ENCODE results near the gene MLF2. TPM values are rescaled to one million over a fixed set of nuclear protein-coding genes. Genes with fewer than 3 reads are reported as not detected.

Gene MLF2
- 287 and 345 TPM in 2 replicates for polyA plus RNA-seq (2011; rRNA removed)
- polyA minus RNA-seq (2011; rRNA and poly(A)+ RNA removed) = 107 and 132 TPM in 2 replicates

DNA sequence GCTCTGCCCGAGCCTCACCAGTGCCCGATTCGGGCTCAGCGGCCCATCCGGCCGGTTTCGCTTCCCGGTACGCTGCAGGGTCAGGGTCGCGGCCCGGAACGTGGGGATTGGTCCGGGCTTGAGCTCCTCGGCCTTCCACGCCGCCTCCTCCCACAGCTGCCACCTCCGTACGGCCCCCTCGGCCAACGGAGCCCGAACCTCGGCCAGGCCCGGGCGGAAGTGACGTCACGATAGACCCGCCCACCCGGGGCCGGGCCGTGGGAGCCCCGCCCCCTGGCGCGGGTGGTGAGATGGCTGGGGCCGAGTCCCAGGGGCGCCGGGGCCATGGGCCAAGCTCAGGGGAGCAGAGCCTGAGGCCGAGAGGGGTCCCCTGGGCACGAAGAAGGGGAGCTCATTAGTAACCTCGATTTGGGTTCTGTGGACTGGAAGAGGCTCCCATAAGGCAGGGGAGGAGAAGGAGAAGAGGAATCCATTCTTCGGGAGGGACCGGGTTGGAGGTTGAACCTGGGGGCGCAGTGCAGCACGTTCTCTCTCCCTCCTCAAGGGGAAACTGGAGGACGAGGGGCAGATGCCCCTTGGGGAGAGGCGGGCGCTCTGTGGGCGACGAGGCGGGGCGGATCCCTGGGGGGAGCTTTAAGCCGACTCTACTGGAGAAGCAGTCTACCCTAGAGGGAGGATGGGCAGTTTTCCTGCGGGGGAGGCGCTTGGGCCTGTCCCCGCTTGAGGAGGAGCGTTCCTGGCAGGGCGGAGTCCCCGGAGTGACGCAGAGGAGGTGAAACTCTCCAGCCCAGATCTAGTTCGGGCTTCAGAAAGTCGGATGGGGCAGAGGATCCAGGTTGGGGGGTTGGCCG is at the start of gene MLF2:
MLF2 (minus strand) TSS at position 221 of the 851 bp plus-strand sequence. CDS start 807 bp downstream, outside the sequence.
- CTCF ChIA-PET = interaction anchor here (0.6 to 13.4 kb wide), 31 partner anchors 9 to 264 kb away, joined by 3 to 222 read pairs (median 7); partner anchors contain the start of genes CD4, CDCA3, COPS7A and GPR162
- H3K4me3 ChIP-seq (ENCODE audit: low read depth, low read length) = peak within 1 kb of the TSS; percentile 98
- peaks cover 30% of the 10 kb centered on the region for H3K36me3 ChIP-seq (ENCODE audit: control insufficient read depth, insufficient read depth, low read length)
- TF ChIP-seq, protein P1, sequence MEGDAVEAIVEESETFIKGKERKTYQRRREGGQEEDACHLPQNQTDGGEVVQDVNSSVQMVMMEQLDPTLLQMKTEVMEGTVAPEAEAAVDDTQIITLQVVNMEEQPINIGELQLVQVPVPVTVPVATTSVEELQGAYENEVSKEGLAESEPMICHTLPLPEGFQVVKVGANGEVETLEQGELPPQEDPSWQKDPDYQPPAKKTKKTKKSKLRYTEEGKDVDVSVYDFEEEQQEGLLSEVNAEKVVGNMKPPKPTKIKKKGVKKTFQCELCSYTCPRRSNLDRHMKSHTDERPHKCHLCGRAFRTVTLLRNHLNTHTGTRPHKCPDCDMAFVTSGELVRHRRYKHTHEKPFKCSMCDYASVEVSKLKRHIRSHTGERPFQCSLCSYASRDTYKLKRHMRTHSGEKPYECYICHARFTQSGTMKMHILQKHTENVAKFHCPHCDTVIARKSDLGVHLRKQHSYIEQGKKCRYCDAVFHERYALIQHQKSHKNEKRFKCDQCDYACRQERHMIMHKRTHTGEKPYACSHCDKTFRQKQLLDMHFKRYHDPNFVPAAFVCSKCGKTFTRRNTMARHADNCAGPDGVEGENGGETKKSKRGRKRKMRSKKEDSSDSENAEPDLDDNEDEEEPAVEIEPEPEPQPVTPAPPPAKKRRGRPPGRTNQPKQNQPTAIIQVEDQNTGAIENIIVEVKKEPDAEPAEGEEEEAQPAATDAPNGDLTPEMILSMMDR (IDR thresholded peaks at IDR 0.05; ENCODE audit: insufficient read depth, low read depth, low read length) = no peak
- DNase-seq (ENCODE audit: low read depth) = peak; percentile 93
- POLR2A ChIA-PET = interaction anchor here (0.6 to 1.9 kb wide), 6 partner anchors 13 to 381 kb away, joined by 3 to 14 read pairs (median 4); partner anchors contain the start of genes COPS7A and PTMS
- no peaks in the 10 kb centered on the region for H3K27me3 ChIP-seq (ENCODE audit: control insufficient read depth, insufficient read depth, low read length)

DNA sequence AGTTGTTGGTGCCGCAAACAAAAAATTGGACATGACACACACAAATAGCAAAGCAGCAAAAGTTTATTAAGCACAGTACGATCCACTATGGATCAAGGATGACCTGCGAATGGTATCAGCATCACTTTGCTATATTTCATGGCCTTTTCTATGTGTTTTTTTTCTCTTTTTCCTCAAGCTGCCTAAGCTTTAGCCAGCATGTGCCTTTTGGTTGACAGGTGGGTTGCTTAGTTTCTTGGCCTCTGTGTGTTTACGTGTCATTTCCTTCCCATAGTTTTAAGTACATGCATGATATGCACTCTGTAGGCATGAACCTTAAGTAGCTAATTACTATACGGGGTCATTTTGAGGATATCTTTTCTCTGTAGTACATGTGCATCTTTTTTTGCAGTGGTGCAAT is 46.2 kb upstream of the MLF2 start:
- Histone ChIP-seq H3K27me3 (ENCODE audit: control insufficient read depth, insufficient read depth, low read length) (peaks cover 4% of the 10 kb centered on the region; the same call in 1 of the 2 replicates), H3K4me3 (ENCODE audit: low read depth, low read length) (no peak overlapping the region), H3K36me3 (ENCODE audit: control insufficient read depth, insufficient read depth, low read length) (no peaks in the 10 kb centered on the region)
- POLR2A ChIA-PET = no interaction called here
- DNase-seq (ENCODE audit: low read depth) = no peak
- TF ChIP-seq, protein P1 (IDR thresholded peaks at IDR 0.05; ENCODE audit: insufficient read depth, low read depth, low read length) = no peak
- CTCF ChIA-PET = interaction anchor here (1.0 kb wide), 1 partner anchor 15 kb away, joined by 3 read pairs; no protein-coding TSS in a partner anchor

DNA sequence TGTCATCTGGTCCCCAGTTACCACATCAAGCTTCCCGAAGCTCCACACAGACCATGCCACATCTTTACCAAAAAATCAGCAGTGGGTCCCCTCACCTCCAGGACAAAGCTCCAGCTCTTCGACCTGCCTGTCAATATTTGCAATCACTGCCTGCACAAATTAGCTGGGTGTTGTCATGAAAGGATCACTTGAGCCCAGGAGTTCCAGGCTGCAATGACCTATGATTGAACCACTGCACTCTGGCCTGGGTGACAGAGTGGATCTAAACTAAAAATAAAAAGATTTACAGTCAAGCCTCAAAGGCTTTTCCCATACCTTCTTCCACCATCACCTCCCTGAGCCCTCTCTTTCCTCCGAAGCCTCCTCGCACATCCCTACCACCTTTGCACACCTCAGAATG is 43.6 kb upstream of the MLF2 start:
- DNase-seq (ENCODE audit: low read depth) = no peak
- no peak overlapping the region for H3K4me3 ChIP-seq (ENCODE audit: low read depth, low read length)
- H3K36me3 ChIP-seq (ENCODE audit: control insufficient read depth, insufficient read depth, low read length) = no peaks in the 10 kb centered on the region
- CTCF ChIA-PET = interaction anchor here (0.8 to 2.0 kb wide), 4 partner anchors 11 to 43 kb away, joined by 3 to 11 read pairs (median 4); partner anchors contain the start of gene MLF2
- peaks cover 4% of the 10 kb centered on the region; the same call in 1 of the 2 replicates for H3K27me3 ChIP-seq (ENCODE audit: control insufficient read depth, insufficient read depth, low read length)
- POLR2A ChIA-PET = no interaction called here
- TF ChIP-seq, protein P1 (IDR thresholded peaks at IDR 0.05; ENCODE audit: insufficient read depth, low read depth, low read length) = no peak

DNA sequence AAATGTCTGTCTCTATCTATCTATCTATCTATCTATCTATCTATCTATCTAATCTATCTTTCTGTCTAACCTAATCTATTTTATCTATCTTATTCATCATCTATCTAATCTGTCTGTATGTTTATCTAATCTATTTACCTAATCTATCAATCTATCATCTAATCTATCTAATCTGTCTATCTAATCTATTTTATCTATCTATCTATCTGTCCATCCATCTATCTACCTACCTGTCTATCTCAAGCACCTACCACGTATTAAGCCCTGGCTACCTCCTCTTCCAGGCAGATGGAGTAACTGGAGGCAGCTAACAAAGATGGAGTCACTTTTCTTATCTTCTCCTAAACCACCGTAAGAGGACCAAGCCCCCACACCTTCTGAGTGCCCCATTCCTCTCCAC is 42.1 kb upstream of the MLF2 start:
- ChIA-PET POLR2A (no interaction called here), CTCF (interaction anchor here (1.4 to 2.0 kb wide), 2 partner anchors 9 to 41 kb away, joined by 3 to 11 read pairs; partner anchors contain the start of gene MLF2)

More for the DNA sequence above, 42.1 kb upstream of the MLF2 start:
- Histone ChIP-seq H3K4me3 (ENCODE audit: low read depth, low read length) (no peak overlapping the region), H3K36me3 (ENCODE audit: control insufficient read depth, insufficient read depth, low read length) (no peaks in the 10 kb centered on the region), H3K27me3 (ENCODE audit: control insufficient read depth, insufficient read depth, low read length) (peaks cover 4% of the 10 kb centered on the region; the same call in 1 of the 2 replicates)
- DNase-seq (ENCODE audit: low read depth) = no peak
- TF ChIP-seq, protein P1 (IDR thresholded peaks at IDR 0.05; ENCODE audit: insufficient read depth, low read depth, low read length) = no peak

All from BJ (cell line).